GM18526 (cell line): ENCODE data around the gene RPRD1B.

Experiments used
- POLR2A ChIP-seq: IDR thresholded peaks from 3 replicates; pipeline ENCODE4 v1.6.1; 2011; ENCODE audit not compliant: insufficient read length; ENCODE audit errors: extremely low read depth

Gene RPRD1B

GRCh38 chr20:38127920-38128528 is 94.5 kb downstream of the RPRD1B start:
- no peak for TF ChIP-seq POLR2A

GRCh38 chr20:38128691-38129090 is 95.1 kb downstream of the RPRD1B start:
- TF ChIP-seq POLR2A: no peak

- TF ChIP-seq POLR2A: no peak
Observed at GRCh38 chr20:38129248-38129865, 95.8 kb downstream of the RPRD1B start.

GRCh38 chr20:38129893-38130609 is 96.5 kb downstream of the RPRD1B start:
- TF ChIP-seq POLR2A: no peak

DNA sequence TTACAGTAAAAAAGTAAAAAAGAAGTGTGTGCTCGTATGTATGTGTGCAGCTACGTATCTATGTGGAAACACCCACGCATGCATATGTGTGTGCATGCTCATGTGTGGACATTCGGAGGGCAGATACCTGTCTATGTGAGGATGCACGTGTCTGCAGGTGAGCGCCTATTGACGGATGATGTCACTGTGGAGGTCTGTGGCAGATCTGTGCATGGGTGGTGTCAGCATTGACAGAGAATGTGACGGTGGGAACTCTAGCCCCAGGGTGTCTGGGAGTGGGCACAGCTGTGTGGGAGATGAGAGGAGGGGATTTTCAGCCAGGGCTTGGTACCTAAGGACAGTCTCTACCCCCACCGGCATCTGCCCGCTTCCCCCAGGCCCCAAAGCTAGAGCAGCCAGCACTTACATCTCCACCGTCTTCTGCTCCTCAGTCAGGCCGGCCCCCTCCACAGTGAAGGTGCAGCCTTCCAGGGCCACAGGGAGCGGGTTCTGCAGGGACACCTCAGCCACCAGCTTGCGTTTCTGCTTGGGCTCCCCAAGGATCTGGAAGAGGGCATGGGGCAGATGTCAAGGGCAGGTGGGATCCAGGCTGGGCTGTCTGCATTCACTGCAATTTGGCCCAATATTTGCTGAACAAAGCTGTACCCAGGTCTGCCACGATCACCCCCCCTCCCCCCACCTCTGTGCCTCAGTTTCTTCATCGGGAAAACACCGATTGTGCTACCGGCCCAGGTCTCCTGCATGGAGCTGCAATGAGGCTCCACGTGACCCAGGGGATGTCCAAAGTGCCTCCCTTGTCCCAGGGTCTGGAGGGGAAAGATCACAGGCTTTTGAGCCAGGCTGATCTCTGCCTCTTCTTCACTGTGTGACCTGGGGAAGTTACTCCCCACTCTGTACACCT is 97.4 kb downstream of the RPRD1B start:
- no peak for TF ChIP-seq POLR2A

DNA sequence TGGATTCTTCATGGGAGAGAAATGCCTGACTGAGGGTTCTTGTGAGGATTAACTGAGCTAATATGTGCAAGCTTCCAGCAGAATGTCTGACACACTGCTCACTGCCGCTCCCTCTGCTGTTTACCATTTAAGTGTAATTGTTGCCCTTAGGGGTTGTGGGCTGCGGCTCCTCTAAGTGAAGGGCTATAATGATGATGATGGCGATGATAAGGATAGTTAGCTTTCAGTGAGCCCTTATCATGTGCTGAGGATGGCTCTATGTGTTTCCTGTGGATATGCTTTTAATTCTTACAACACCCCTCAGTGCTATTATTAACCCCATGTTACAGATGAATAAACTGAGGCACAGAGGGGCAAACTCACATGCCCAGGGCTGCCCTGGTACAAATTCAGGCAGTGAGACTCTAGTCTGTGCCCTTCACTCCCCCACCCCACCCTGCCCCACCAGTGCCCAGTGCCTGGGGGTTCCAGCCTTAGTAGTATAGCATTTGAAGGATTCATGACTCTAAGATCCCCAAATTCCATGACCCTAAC is 98.1 kb downstream of the RPRD1B start:
- TF ChIP-seq POLR2A: no peak

GRCh38 chr20:38132156-38132909 is 98.8 kb downstream of the RPRD1B start:
- TF ChIP-seq POLR2A: no peak

GRCh38 chr20:38132910-38133501 is 99.5 kb downstream of the RPRD1B start:
- no peak for TF ChIP-seq POLR2A

GRCh38 chr20:38133680-38134426 is 100.3 kb downstream of the RPRD1B start:
- no peak for TF ChIP-seq POLR2A

GRCh38 chr20:38134427-38135270 is 101.1 kb downstream of the RPRD1B start:
- no peak for TF ChIP-seq POLR2A

DNA sequence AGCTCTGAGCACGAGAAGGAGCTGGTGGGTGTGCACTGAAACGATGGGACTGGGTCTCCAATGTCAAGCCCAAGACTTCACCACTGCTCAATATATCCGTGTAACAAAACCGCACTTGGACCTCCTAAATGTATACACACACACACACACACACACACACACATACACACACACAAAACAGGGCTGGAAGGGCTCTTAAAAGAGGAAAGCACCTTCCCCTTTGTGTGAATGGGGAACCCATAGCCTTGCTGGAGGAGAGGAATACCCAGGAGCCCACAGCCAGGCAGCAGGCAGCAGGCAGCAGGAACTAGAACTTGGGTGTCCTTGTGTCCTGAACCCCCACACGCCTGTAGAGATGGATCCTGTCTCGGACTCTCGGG is 101.7 kb downstream of the RPRD1B start:
- TF ChIP-seq POLR2A: no peak

- no peak for TF ChIP-seq POLR2A
Observed at GRCh38 chr20:38135651-38136420, 102.3 kb downstream of the RPRD1B start.
